AG04450 (cell line): ENCODE data around the gene CHST11. TPM values are rescaled to one million over a fixed set of nuclear protein-coding genes. Genes with fewer than 3 reads are reported as not detected.

Experiments used
- CTCF ChIA-PET: fragments of 300-600, 350-600 bp; formaldehyde crosslinking; extraction: SDS; loops from one replicate; lab custom pipeline; 2022; ENCODE audit warnings: antibody characterized with exemption, inconsistent platforms; lab: Charles Lee
- POLR2A ChIA-PET: fragments of 350-600 bp; formaldehyde crosslinking; extraction: SDS; loops from one replicate; lab custom pipeline; 2021; ENCODE audit warnings: antibody characterized with exemption, inconsistent platforms; lab: Yijun Ruan, JAX
- DNase-seq: peaks from one replicate; pipeline ENCODE4 v3.0.0-alpha.2; 2011; ENCODE audit warnings: low read depth, low spot score
- H3K27ac ChIP-seq: one replicate; pipeline ENCODE4 v1.5.1; 2012; ENCODE audit warnings: low read depth, low read length, control low read depth
- H3K27me3 ChIP-seq: one replicate; pipeline ENCODE4 v1.6.0; 2012; ENCODE audit warnings: low read length; ENCODE audit not compliant: control insufficient read depth, insufficient read depth
- H3K4me3 ChIP-seq: 2 replicates; pipeline ENCODE4 v1.5.1; 2011; ENCODE audit warnings: mild to moderate bottlenecking, low read depth, low read length, control low read depth
- H3K9me3 ChIP-seq: 2 replicates; pipeline ENCODE4 v1.5.1; 2012; ENCODE audit warnings: low read length; ENCODE audit not compliant: control insufficient read depth, insufficient read depth
- polyA plus RNA-seq: library from polyadenylated mRNA; depleted of rRNA; stranded (reverse); fragments of >200 nt; gene quantifications from 2 replicates; pipeline ENCODE4 v1.2.3, GENCODE V29; 2011
- TF ChIP-seq, protein P1 (sequence below): IDR thresholded peaks from 2 replicates; pipeline ENCODE4 v1.5.1; 2011; ENCODE audit warnings: low read depth, low read length, control low read depth, inconsistent platforms

CHST11 gene
- polyA plus RNA-seq, 1 experiment, result 2.7 TPM

DNA sequence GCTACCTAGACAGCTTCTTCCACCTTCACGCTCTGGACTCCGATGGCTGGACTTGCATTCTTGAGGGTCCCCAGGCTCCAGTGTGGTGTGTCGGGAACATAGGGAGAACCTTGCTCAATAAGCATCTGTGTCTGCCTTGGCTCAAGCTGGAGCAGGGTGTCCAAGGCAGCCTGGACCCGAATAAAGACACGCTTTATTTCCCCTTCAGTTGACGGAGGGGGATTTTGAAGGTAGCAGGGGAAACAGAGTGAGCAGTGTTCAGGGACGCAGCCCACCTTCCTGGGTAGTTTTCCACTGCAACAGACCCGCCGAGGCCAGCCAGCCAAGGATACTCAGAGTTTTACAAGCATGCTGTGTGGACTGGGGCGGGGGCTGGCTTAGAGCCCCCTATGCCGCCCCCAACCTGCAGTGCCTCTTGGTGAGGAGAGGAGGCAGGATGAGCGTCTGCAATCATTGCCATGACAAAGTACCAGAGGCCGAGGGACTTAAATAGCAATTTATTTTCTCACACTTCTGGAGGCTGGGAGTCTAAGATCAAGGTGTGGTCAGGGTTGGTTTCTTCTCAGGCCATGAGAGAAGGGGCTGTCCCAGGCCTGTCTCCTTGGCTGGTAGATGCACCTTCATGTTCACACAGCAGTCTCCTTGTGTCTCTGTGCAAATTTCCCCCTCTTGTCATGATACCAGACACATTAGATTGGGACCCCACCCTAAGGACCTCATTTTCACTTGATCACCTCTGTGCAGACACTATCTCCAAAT, 201.2 kb downstream of the CHST11 start:
- H3K27me3 ChIP-seq, result peaks cover 8% of the 10 kb centered on the region
- ChIA-PET CTCF (no interaction called here), POLR2A (no interaction called here)
- no peak overlapping the region for H3K27ac ChIP-seq
- TF ChIP-seq, protein P1, sequence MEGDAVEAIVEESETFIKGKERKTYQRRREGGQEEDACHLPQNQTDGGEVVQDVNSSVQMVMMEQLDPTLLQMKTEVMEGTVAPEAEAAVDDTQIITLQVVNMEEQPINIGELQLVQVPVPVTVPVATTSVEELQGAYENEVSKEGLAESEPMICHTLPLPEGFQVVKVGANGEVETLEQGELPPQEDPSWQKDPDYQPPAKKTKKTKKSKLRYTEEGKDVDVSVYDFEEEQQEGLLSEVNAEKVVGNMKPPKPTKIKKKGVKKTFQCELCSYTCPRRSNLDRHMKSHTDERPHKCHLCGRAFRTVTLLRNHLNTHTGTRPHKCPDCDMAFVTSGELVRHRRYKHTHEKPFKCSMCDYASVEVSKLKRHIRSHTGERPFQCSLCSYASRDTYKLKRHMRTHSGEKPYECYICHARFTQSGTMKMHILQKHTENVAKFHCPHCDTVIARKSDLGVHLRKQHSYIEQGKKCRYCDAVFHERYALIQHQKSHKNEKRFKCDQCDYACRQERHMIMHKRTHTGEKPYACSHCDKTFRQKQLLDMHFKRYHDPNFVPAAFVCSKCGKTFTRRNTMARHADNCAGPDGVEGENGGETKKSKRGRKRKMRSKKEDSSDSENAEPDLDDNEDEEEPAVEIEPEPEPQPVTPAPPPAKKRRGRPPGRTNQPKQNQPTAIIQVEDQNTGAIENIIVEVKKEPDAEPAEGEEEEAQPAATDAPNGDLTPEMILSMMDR, result no peak
- H3K4me3 ChIP-seq, result no peak overlapping the region
- no peaks in the 10 kb centered on the region for H3K9me3 ChIP-seq
- no peak for DNase-seq

DNA sequence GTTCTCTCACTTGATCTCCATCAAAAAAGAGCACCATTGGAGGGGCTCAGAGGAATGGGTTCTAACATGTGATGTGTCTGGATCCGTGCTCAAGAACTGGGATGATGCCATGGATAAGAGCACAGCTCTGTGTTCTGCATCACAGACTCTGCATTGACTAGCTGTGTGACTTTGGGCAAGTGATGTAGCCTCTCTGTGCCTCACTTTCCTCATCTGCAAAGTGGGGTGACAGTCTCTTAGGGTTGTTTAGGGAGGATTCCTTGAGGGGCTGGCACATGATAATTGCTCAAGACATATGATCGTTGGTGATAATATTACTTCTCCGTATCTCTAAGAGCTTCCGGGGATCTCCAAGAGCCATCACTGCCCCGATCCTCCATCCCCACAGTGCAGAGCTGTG, 202.3 kb downstream of the CHST11 start:
- no peak overlapping the region for H3K27ac ChIP-seq
- no peak for DNase-seq
- no peak overlapping the region for H3K4me3 ChIP-seq
- peaks cover 8% of the 10 kb centered on the region for H3K27me3 ChIP-seq
- TF ChIP-seq, protein P1, result no peak
- ChIA-PET POLR2A (no interaction called here), CTCF (interaction anchor here (1.6 to 1.9 kb wide), 2 partner anchors 131 to 277 kb away, joined by 4 to 5 read pairs; no protein-coding TSS in a partner anchor)
- H3K9me3 ChIP-seq, result no peaks in the 10 kb centered on the region

DNA sequence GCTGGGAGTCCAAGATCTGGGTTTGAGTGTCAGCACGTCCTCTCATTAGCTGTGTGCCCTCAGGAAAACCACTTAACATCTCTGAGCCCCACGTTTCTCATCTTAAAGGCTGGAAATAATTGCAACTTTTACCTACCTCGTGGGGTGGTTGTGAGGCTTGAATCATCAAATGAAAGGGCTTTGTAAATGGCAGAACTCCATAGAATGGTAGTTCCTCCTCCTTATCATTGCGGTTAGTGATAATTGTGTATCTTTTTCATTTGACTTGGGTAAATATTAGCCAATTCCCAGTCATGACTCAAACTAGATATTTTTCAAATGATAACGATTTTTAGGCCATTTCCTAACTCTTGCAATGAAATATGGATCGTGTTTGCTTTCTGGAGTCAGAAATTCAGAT, 205.5 kb downstream of the CHST11 start:
- Histone ChIP-seq H3K27ac (no peak overlapping the region), H3K9me3 (no peaks in the 10 kb centered on the region), H3K27me3 (peaks cover 6% of the 10 kb centered on the region), H3K4me3 (no peak overlapping the region)
- no peak for DNase-seq
- ChIA-PET CTCF (interaction anchor here (2.5 kb wide), 1 partner anchor 280 kb away, joined by 11 read pairs; no protein-coding TSS in a partner anchor), POLR2A (no interaction called here)
- TF ChIP-seq, protein P1, result no peak

DNA sequence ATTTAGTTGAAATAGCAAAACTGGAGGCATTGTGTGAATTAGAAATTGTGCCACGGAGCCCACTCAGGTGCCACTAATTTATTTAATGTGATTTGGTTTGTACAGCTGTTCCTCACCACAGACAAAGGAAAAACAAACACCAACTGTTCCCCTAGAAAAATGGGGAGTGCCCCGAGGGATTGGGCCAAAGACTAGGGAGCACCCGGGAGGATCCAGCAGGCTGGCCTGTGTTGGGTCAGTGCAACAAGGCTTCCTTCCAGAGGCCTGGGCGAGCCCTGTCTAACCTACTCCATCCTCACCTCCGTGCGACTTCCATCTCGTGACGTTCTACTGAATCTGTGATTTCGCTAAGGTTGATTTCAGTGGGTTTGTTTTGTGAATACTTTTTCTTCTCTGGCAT, 206.2 kb downstream of the CHST11 start:
- H3K9me3 ChIP-seq, result no peaks in the 10 kb centered on the region
- peaks cover 2% of the 10 kb centered on the region for H3K27me3 ChIP-seq
- H3K4me3 ChIP-seq, result no peak overlapping the region
- ChIA-PET CTCF (interaction anchor here (2.5 kb wide), 1 partner anchor 281 kb away, joined by 11 read pairs; no protein-coding TSS in a partner anchor), POLR2A (no interaction called here)
- no peak for DNase-seq
- no peak overlapping the region for H3K27ac ChIP-seq
- TF ChIP-seq, protein P1, result no peak

DNA sequence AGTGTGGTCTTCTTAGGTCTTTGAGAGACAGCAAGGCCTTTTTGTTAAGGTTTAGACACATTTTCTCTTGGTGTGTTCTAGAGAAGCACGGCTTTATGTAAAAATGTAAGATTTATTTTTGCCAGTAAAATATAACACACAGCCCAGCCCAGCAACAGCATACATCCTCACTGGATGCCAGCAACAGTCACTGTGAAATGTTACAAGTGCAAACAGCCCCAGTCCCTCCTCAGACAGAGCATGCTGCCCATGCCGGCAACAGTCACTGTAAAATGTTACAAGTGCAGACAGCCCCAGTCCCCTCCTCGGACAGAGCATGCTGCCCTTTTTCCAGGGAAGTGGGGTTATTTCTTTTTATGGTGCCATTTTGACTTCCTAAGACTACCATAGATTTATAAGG, 207.6 kb downstream of the CHST11 start:
- POLR2A ChIA-PET, result no interaction called here

More for the DNA sequence above, 207.6 kb downstream of the CHST11 start:
- CTCF ChIA-PET, result no interaction called here
- Histone ChIP-seq H3K4me3 (no peak overlapping the region), H3K27me3 (no peaks in the 10 kb centered on the region), H3K27ac (no peak overlapping the region), H3K9me3 (no peaks in the 10 kb centered on the region)
- TF ChIP-seq, protein P1, result no peak
- no peak for DNase-seq
